Measurements from ENCODE around the gene ZDHHC19. TPM values are rescaled to one million over a fixed set of nuclear protein-coding genes. Genes with fewer than 3 reads are reported as not detected.
A peak's percentile ranks its signal among the peaks of the same experiment; 100 is the strongest.

The ZDHHC19 gene, protein sequence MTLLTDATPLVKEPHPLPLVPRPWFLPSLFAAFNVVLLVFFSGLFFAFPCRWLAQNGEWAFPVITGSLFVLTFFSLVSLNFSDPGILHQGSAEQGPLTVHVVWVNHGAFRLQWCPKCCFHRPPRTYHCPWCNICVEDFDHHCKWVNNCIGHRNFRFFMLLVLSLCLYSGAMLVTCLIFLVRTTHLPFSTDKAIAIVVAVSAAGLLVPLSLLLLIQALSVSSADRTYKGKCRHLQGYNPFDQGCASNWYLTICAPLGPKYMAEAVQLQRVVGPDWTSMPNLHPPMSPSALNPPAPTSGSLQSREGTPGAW
- not detected for total RNA-seq

DNA sequence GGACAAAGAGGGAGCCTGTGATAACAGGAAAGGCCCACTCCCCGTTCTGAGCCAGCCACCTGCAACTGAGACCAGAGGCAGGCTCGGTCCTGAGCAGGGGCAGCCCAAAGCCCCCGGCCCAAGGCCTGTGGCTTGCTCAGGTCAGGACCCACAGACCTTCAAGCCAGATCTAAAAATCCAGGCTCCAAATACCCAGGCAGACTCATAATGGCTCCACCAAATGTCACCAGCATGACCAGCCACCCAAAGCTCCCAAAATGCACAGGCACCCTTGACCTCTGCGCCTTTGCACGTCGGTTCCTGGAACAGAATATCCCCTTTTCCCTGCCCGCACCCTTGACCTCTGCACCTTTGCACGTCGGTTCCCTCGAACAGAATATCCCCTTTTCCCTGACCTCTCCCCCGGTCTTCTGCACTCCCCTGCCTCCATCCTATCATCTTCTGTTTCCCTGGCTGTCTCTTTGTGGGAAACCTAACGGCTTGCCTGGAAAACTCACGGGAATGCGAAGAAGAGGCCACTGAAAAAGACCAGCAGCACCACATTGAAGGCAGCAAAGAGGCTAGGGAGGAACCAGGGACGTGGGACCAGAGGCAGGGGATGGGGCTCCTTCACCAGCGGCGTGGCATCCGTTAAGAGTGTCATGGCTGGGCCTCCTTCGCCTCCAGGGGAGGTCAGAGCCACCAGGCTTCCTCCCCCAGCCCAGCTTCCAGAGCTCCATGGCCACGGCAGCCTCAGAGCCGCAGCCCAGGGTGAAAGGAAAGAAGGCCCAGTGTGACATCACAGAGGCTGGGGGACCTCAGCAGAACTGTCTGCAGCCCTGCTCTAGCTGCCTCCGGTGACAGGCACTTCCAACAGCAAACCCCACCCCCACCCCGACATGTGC, at the start of gene ZDHHC19:
TSS of gene ZDHHC19 (minus strand) at position 728 of the 884 bp plus-strand sequence. CDS start at position 643, 85 bp downstream.
- in situ Hi-C loops (cut with MboI; ENCODE audit: low sequenced_read_pairs in 4 of 4), result no loop called here
- TF ChIP-seq, protein P1, sequence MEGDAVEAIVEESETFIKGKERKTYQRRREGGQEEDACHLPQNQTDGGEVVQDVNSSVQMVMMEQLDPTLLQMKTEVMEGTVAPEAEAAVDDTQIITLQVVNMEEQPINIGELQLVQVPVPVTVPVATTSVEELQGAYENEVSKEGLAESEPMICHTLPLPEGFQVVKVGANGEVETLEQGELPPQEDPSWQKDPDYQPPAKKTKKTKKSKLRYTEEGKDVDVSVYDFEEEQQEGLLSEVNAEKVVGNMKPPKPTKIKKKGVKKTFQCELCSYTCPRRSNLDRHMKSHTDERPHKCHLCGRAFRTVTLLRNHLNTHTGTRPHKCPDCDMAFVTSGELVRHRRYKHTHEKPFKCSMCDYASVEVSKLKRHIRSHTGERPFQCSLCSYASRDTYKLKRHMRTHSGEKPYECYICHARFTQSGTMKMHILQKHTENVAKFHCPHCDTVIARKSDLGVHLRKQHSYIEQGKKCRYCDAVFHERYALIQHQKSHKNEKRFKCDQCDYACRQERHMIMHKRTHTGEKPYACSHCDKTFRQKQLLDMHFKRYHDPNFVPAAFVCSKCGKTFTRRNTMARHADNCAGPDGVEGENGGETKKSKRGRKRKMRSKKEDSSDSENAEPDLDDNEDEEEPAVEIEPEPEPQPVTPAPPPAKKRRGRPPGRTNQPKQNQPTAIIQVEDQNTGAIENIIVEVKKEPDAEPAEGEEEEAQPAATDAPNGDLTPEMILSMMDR (IDR thresholded peaks at IDR 0.05 in 4 of 5, conservative IDR thresholded peaks at IDR 0.05 in 1 of 5), result no peak
- TF ChIP-seq POLR2A (IDR thresholded peaks at IDR 0.05), result no peak
- no peaks in the 10 kb centered on the region for H3K4me1 ChIP-seq

DNA sequence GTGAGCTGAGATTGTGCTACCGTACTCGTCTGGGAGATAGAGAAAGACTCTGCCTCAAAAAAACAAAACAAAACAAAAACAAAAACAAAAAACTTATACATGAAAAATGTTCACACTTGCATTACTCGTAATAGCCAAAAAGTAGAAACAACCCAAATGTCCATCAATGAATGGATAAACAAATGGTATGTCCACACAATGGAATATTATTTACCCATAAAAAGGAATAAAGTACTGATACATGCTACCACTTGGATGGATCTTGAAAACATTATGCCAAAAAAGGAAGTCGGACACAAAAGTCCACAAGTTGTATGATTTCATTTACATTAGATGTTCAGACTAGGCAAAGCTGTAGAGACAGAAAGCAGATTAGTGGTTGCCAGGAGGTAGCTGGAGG, 49.6 kb upstream of the ZDHHC19 start:
- H3K27me3 ChIP-seq, result no peaks in the 10 kb centered on the region
- H3K4me1 ChIP-seq, result no peaks in the 10 kb centered on the region
- no peak for ATAC-seq
- H3K27ac ChIP-seq, result no peak overlapping the region
- in situ Hi-C loops (cut with MboI; ENCODE audit: low sequenced_read_pairs in 4 of 4) (no loop called here), intact Hi-C loops (cut with DNase I; ENCODE audit: low total_unique reads) (no loop called here)
- no peak overlapping the region for H3K4me3 ChIP-seq
- TF ChIP-seq, protein P1 (IDR thresholded peaks at IDR 0.05 in 4 of 5, conservative IDR thresholded peaks at IDR 0.05 in 1 of 5), result no peak
- no peak for TF ChIP-seq POLR2A (IDR thresholded peaks at IDR 0.05)
- peaks cover 0 to 43% of the 10 kb centered on the region in 2 donors for H3K36me3 ChIP-seq
- DNase-seq, result no peak
- no peaks in the 10 kb centered on the region for H3K9me3 ChIP-seq

More for the DNA sequence above, at the start of gene ZDHHC19:
- ATAC-seq (no peak), DNase-seq (no peak)
- Histone ChIP-seq H3K27ac (no peak within 1 kb of the TSS), H3K27me3 (peaks cover 5 to 13% (median 12%) of the 10 kb centered on the region in 3 donors), H3K9me3 (no peaks in the 10 kb centered on the region), H3K36me3 (no peaks in the 10 kb centered on the region), H3K4me3 (no peak within 1 kb of the TSS)
- intact Hi-C loops (cut with DNase I; ENCODE audit: low total_unique reads), result no loop called here

DNA sequence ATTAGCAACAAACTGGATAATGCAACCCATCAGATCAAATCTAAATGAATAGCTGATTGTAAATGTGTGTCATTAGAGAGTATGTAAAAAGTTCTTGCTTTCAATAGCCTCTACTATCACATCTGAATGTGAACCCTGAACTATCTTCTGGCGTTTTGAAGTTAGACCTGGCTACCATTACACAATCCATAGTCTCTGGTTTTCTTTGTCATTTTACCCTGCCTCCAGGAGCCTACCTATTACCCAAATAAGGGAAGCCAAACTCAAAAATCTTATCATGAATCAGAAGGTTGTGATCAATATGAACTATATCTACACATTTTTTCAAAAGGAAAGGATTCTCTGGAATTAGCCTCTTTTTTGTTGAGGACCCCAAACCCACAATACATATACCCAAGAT, 44.6 kb upstream of the ZDHHC19 start:
- H3K27ac ChIP-seq, result no peak overlapping the region
- peaks cover 0 to 41% of the 10 kb centered on the region in 2 donors for H3K36me3 ChIP-seq
- intact Hi-C loops (cut with DNase I; ENCODE audit: low total_unique reads) (loop anchor here (2.0 to 10.0 kb wide), 4 partner anchors 62 to 429 kb away; partner anchors contain the start of genes DYNLT2B and UBXN7), in situ Hi-C loops (cut with MboI; ENCODE audit: low sequenced_read_pairs in 4 of 4) (loop anchor here (5.0 to 10.0 kb wide), 3 partner anchors 59 to 269 kb away; partner anchors contain the start of gene DYNLT2B (in 1 of the 4))
- ATAC-seq (no peak), DNase-seq (no peak)
- no peak overlapping the region for H3K4me3 ChIP-seq
- H3K4me1 ChIP-seq, result peaks cover 3 to 5% of the 10 kb centered on the region in 2 donors
- TF ChIP-seq POLR2A (IDR thresholded peaks at IDR 0.05), result no peak
- TF ChIP-seq, protein P1 (IDR thresholded peaks at IDR 0.05 in 4 of 5, conservative IDR thresholded peaks at IDR 0.05 in 1 of 5), result no peak
- no peaks in the 10 kb centered on the region for H3K9me3 ChIP-seq
- no peaks in the 10 kb centered on the region for H3K27me3 ChIP-seq

DNA sequence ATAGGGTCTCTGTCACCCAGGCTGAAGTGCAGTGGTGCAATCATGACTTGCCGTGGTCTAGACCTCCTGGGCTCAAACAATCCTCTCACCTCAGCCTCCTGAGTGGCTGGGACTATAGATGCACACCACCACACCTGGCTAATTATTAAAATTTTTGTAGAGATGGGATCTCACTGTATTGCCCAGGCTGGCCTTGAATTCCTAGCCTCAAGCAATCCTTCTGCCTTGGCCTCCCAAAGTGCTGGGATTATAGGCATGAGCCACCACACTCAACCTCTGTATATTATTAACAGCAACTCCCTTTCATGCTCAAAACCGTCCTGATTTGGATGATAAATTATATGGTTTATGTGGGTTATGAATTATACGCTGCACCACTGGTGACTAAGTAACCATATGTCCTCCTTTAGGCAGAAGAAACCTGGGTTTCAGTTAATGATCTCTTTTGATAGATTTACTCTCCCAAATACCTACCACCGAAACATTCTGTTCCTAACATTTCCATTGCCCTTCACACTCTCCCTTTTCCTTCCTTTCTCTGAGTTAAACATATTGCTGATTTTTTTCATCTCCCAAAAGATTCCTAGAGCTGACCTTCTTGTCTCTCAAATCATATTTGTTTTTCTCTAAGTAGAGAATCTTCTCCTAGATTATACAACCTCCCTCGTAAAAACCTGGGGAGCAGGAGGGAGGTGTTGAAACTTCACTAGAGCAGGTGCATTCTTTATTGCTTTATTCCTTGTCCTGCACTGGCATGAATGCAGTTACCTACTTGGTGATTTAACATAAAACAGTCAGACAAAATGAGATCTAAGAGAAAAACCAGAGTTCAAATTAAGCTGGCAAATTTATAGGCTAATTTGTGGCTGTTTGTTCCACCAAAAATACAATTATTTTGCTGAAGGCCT, 43.4 kb upstream of the ZDHHC19 start:
- in situ Hi-C loops (cut with MboI; ENCODE audit: low sequenced_read_pairs in 4 of 4), result loop anchor here (5.0 to 10.0 kb wide), 3 partner anchors 60 to 270 kb away; partner anchors contain the start of gene DYNLT2B (in 1 of the 4)
- TF ChIP-seq, protein P1 (IDR thresholded peaks at IDR 0.05 in 4 of 5, conservative IDR thresholded peaks at IDR 0.05 in 1 of 5), result no peak
- no peak for TF ChIP-seq POLR2A (IDR thresholded peaks at IDR 0.05)
- intact Hi-C loops (cut with DNase I; ENCODE audit: low total_unique reads), result loop anchor here (2.0 to 10.0 kb wide), 4 partner anchors 63 to 430 kb away; partner anchors contain the start of genes DYNLT2B and UBXN7

More for the DNA sequence above, 43.4 kb upstream of the ZDHHC19 start:
- ATAC-seq, result no peak
- DNase-seq, result no peak
- no peak overlapping the region for H3K4me3 ChIP-seq
- peaks cover 0 to 37% of the 10 kb centered on the region in 2 donors for H3K36me3 ChIP-seq
- no peaks in the 10 kb centered on the region for H3K9me3 ChIP-seq
- H3K27me3 ChIP-seq, result no peaks in the 10 kb centered on the region
- peaks cover 3 to 5% of the 10 kb centered on the region in 2 donors for H3K4me1 ChIP-seq
- H3K27ac ChIP-seq, result peak overlapping the region in 1 of 4 donors; percentile 15
